ENCODE results near the gene SOCS3. TPM values are rescaled to one million over a fixed set of nuclear protein-coding genes. Genes with fewer than 3 reads are reported as not detected.
A peak's percentile ranks its signal among the peaks of the same experiment; 100 is the strongest.

SOCS3 gene
- polyA plus RNA-seq, 2 of the 4 experiments (the other 2 are of a cell fraction), result 13.5 to 14.7 TPM

- TF ChIP-seq FOXS1 (CRISPR knock-in tag; IDR thresholded peaks at IDR 0.05), result no peak
Measured at GRCh38 chr17:78372841-78373240, 13.0 kb upstream of the SOCS3 start (continued).

DNA sequence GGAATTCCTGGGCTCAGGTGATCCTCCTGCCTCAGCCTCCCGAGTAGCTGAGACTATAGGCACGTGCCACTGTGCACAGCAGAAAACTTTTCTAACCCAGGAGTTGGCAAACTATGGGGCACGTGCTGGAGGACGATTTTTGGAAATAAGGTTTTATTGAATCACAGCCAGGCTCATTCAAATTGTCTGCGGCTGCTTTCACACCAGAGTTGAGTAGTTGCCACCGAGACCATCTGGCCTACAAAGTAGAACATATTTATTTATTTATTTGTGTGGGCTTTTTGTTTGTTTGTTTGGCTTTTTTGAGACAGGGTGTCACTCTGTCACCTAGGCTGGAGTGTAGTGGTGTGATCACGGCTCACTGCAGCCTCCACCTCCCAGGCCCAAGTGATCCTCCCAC is 11.2 kb upstream of the SOCS3 start:
- Histone ChIP-seq H3K4me2 (no peak overlapping the region), H3K4me3 (no peak overlapping the region), H3K4me1 (peaks cover 15% of the 10 kb centered on the region), H3K9me3 (no peaks in the 10 kb centered on the region), H3K27ac (no peak overlapping the region)
- TF ChIP-seq SMC3 (IDR thresholded peaks at IDR 0.05) (no peak), REST (IDR thresholded peaks at IDR 0.05) (no peak), CBX2 (IDR thresholded peaks at IDR 0.05; ENCODE audit: borderline replicate concordance, low read depth) (no peak)
- FAIRE-seq, result no peak
- CTCF ChIA-PET, result interaction anchor here (8.9 to 15.5 kb wide), 2 partner anchors 9 to 50 kb away, joined by 134 to 388 read pairs; partner anchors contain the start of gene SOCS3
- ATAC-seq, result no peak
- POLR2A ChIA-PET, result interaction anchor here (0.6 kb wide), 1 partner anchor 28 kb away, joined by 3 read pairs; no protein-coding TSS in a partner anchor
- DNase-seq (ENCODE audit: low read depth in 1 of 2, low spot score in 1 of 2), result no peak
- 73% methylated on average over 7 of the region's 7 CpGs for WGBS (ENCODE audit: missing lambda C conversion rate)

GRCh38 chr17:78369791-78370381 is 10.0 kb upstream of the SOCS3 start:
- ChIA-PET POLR2A (no interaction called here), CTCF (interaction anchor here (0.6 to 15.5 kb wide), 10 partner anchors 8 to 119 kb away, joined by 3 to 388 read pairs (median 5); partner anchors contain the start of genes PGS1 and SOCS3)
- H3K4me3 ChIP-seq, result no peak overlapping the region
- H3K27ac ChIP-seq, result no peak overlapping the region
- ATAC-seq, result peak in 1 of 2 experiments; percentile 14; a peak in 2 of 6 replicates
- H3K4me1 ChIP-seq, result peaks cover 4% of the 10 kb centered on the region; the same call in 2 of the 3 replicates
- FAIRE-seq, result no peak
- DNase-seq (ENCODE audit: low read depth in 1 of 2, low spot score in 1 of 2), result no peak
- 61% methylated on average over 12 of the region's 13 CpGs for WGBS (ENCODE audit: missing lambda C conversion rate)
- TF ChIP-seq RAD21 (conservative IDR thresholded peaks at IDR 0.05 in 1 of 2, IDR thresholded peaks at IDR 0.05 in 1 of 2), result no peak
- no peak for TF ChIP-seq NPAS2 (CRISPR knock-in tag; IDR thresholded peaks at IDR 0.05; ENCODE audit: borderline replicate concordance)
- no peak for TF ChIP-seq PHF8 (IDR thresholded peaks at IDR 0.05; ENCODE audit: borderline replicate concordance, low read depth)
- no peak for TF ChIP-seq POLR2A (IDR thresholded peaks at IDR 0.05; ENCODE audit: low read length)
- no peak for TF ChIP-seq RFX5 (IDR thresholded peaks at IDR 0.05)
- no peak for TF ChIP-seq ZFP36 (IDR thresholded peaks at IDR 0.05; ENCODE audit: borderline replicate concordance, partially characterized antibody)
- no peak for TF ChIP-seq USF2 (IDR thresholded peaks at IDR 0.05)
- TF ChIP-seq POLR2AphosphoS2 (conservative IDR thresholded peaks at IDR 0.05; ENCODE audit: low read length), result no peak
- no peak for TF ChIP-seq KDM1A (IDR thresholded peaks at IDR 0.05; ENCODE audit: low read depth)
- no peak for TF ChIP-seq EHF (CRISPR knock-in tag; IDR thresholded peaks at IDR 0.05)
- TF ChIP-seq JUNB (IDR thresholded peaks at IDR 0.05), result no peak
- no peak for TF ChIP-seq EP300 (IDR thresholded peaks at IDR 0.05)
- TF ChIP-seq CTCF (IDR thresholded peaks at IDR 0.05), result no peak
- no peak for TF ChIP-seq ESRRA (IDR thresholded peaks at IDR 0.05; ENCODE audit: borderline replicate concordance, low read length)
- no peaks in the 10 kb centered on the region for H3K9me3 ChIP-seq
- H3K4me2 ChIP-seq, result no peak overlapping the region

Measured in A549 (cell line).